Cardiac muscle cell (in vitro differentiated cells and primary cell): ENCODE data around the gene C1QC. TPM values are rescaled to one million over a fixed set of nuclear protein-coding genes. Genes with fewer than 3 reads are reported as not detected.

Experiments used
- DNase-seq, 2 donors: peaks; one replicate each; pipeline versions ENCODE4 v3.0.0 to v3.0.0-alpha.2; 2010 to 2017; ENCODE audit warnings: low read depth in 1 of 2, low spot score in 1 of 2
- H3K27ac ChIP-seq: fragments of 200-600 bp; sonication (generic); 2 replicates; pipeline ENCODE4 v1.5.1; 2016
- H3K27me3 ChIP-seq: fragments of 200-600 bp; sonication (generic); 2 replicates; pipeline ENCODE4 v1.6.0; 2016; ENCODE audit warnings: control low read depth
- H3K36me3 ChIP-seq: fragments of 200-600 bp; sonication (generic); 2 replicates; pipeline ENCODE4 v1.5.1; 2016; ENCODE audit warnings: control low read depth
- H3K4me1 ChIP-seq: fragments of 200-600 bp; sonication (generic); 2 replicates; pipeline ENCODE4 v1.8.1; 2017; ENCODE audit warnings: low read depth, mild to moderate bottlenecking, mixed run types
- H3K4me3 ChIP-seq: fragments of 200-600 bp; sonication (generic); 2 replicates; pipeline ENCODE4 v1.5.1; 2016; ENCODE audit warnings: mild to moderate bottlenecking
- H3K9me3 ChIP-seq: fragments of 200-600 bp; sonication (generic); 2 replicates; pipeline ENCODE4 v1.5.1; 2017; ENCODE audit warnings: low read depth, mild to moderate bottlenecking, control low read depth
- CTCF ChIP-seq: IDR thresholded peaks from 2 replicates; pipeline ENCODE4 v1.5.1; 2012; ENCODE audit warnings: low read depth, mild to moderate bottlenecking, low read length
- polyA plus RNA-seq: library from polyadenylated mRNA; unstranded; fragments of >200 nt; fragmentation: Nextera tagmentation; extraction: Ambion mirVana; gene quantifications from 2 replicates; pipeline ENCODE4 v1.2.1, GENCODE V29; 2016
- total RNA-seq: library from RNA; depleted of rRNA; stranded (reverse); fragments of >200 nt; gene quantifications from 2 replicates; pipeline ENCODE4 v1.2.3, GENCODE V29; 2016

The C1QC gene
- total and polyA plus RNA-seq, 2 experiments from 2014 or later: not detected

GRCh38 chr1:22676916-22677583 lies 33.6 kb downstream of the C1QC start:
- no peak overlapping the region for H3K4me3 ChIP-seq
- no peaks in the 10 kb centered on the region for H3K27me3 ChIP-seq
- H3K27ac ChIP-seq: no peak overlapping the region
- TF ChIP-seq CTCF: no peak
- no peaks in the 10 kb centered on the region for H3K36me3 ChIP-seq
- peaks cover 6% of the 10 kb centered on the region for H3K4me1 ChIP-seq
- no peak for DNase-seq
- no peaks in the 10 kb centered on the region for H3K9me3 ChIP-seq

GRCh38 chr1:22677931-22678896 lies 34.8 kb downstream of the C1QC start:
- Histone ChIP-seq H3K36me3 (no peaks in the 10 kb centered on the region), H3K27ac (no peak overlapping the region), H3K27me3 (no peaks in the 10 kb centered on the region), H3K4me3 (no peak overlapping the region), H3K4me1 (peaks cover 6% of the 10 kb centered on the region), H3K9me3 (no peaks in the 10 kb centered on the region)
- DNase-seq: no peak
- no peak for TF ChIP-seq CTCF

GRCh38 chr1:22680726-22681125 lies 37.3 kb downstream of the C1QC start:
- no peak overlapping the region for H3K4me3 ChIP-seq
- no peak for DNase-seq
- H3K4me1 ChIP-seq: peaks cover 12% of the 10 kb centered on the region
- no peak overlapping the region for H3K27ac ChIP-seq
- no peaks in the 10 kb centered on the region for H3K9me3 ChIP-seq
- TF ChIP-seq CTCF: no peak
- no peaks in the 10 kb centered on the region for H3K27me3 ChIP-seq
- no peaks in the 10 kb centered on the region for H3K36me3 ChIP-seq

GRCh38 chr1:22681556-22682276 lies 38.3 kb downstream of the C1QC start:
- Histone ChIP-seq H3K27me3 (no peaks in the 10 kb centered on the region), H3K9me3 (no peaks in the 10 kb centered on the region), H3K27ac (no peak overlapping the region), H3K4me1 (peaks cover 17% of the 10 kb centered on the region), H3K36me3 (no peaks in the 10 kb centered on the region), H3K4me3 (no peak overlapping the region)
- no peak for DNase-seq
- no peak for TF ChIP-seq CTCF

GRCh38 chr1:22683547-22683946 lies 40.1 kb downstream of the C1QC start:
- Histone ChIP-seq H3K4me3 (no peak overlapping the region), H3K4me1 (peaks cover 17% of the 10 kb centered on the region), H3K36me3 (no peaks in the 10 kb centered on the region), H3K27ac (no peak overlapping the region), H3K9me3 (no peaks in the 10 kb centered on the region), H3K27me3 (no peaks in the 10 kb centered on the region)
- TF ChIP-seq CTCF: no peak
- no peak for DNase-seq
